NCI-H2081 (cell line): ENCODE data around the gene RAB34.

Source experiments
- DNase-seq, 2 experiments: peaks; one replicate each; lab custom pipeline; 2025; lab: John Stamatoyannopoulos, UW

RAB34 gene

DNA sequence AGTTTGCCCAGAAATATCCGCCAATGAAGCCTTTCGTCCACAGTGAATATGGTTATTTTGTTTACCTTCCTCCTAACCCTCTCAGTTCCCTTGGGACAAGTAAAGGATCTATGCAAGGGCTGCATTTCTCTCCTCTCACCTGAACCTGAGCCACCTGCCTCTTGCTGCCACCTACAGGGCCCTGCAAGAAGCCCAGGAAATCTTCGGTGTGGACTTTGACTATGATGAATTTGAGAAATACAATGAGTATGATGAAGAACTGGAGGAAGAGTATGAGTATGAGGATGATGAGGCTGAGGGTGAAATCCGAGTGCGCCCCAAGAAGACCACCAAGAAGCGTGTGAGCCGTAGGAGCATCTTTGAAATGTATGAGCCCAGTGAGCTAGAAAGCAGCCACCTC lies 41.7 kb downstream of the RAB34 start:
- no peak for DNase-seq

DNA sequence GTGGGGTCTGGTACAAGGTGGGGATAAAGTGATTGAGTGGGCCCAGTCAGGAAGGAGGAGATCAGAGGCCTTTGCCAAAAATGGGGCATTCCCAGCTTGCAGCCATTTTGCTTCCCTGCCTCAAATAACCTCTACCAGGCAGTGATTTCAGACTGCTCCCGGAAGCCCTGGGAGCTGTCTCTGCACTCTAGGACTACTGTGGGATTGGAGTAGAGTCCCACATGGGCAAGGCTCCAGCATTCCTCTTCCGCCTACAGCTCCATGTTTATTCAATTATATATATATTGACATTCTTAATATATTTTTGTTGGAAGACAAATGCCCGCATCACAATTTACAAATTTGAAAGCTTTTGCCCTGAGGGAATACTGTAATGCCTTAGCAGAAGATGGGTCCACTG lies 42.2 kb downstream of the RAB34 start:
- DNase-seq, result no peak

DNA sequence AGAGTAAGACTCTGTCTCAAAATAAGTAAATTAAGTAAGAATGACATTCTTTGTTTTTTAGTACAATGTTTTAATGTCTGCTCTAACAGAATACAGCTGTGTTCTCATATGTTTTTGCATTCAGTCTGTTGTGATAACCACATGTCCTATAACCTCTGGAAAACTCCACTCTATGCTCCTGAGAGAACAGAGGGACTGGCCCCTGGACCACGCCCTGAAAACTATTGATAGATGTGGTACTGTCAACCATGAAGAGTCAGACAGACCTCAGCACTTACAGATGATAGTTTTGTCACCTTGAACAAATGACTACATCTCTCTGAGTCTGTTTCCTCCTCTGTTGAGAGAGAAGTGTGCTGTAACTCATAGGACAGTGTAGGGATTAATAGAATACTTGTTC lies 47.8 kb downstream of the RAB34 start:
- no peak for DNase-seq

DNA sequence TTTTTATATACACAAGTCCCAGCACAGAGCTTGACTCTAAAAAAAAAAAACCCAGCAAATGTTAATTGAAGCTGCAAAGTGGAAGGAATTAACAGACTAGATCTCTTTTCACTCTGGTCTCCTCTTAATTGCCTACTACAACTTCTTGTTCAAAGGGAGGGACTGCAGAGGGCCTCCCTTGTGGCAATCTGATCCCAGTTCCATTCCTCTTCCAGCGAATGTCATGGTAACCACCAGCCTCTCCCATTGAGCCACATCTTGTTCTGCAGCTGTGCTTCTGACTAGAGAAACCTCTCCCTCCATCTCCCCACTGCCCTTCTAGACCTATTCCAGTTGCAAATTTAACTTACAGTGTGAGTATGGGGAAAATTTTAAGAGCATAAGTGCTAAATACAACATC lies 49.8 kb downstream of the RAB34 start:
- DNase-seq, result no peak

DNA sequence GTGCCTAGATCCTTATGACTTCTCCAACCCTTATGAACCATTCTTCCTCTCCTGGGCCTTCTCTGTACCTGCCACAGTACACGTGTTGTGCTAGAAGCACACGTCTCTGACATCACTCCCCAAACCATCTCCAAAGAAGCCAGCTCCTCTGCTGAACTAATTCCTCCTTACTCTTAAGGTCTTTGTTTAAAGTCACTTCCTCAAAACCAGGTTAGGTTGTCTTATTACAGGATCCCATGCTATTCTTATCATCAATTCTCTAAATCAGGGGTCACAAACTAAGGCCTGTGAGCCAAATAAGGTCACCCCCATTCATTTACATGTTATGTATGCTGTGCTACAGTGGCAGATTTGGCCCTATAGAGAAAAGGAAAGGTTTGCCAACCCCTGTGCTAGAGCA lies 51.7 kb downstream of the RAB34 start:
- DNase-seq, result no peak
